HEK293 (cell line): ENCODE results near the gene ACER3.

Source experiments
- CTCF ChIP-seq: fragments of 450-650 bp; formaldehyde crosslinking; IDR thresholded peaks from 2 replicates; pipeline ENCODE4 v1.5.1; 2016; ENCODE audit warnings: missing biosample characterization, missing genetic modification characterization
- KLF16 ChIP-seq: fragments of 450-650 bp; formaldehyde crosslinking; IDR thresholded peaks from 2 replicates; pipeline ENCODE4 v1.5.1; 2017; ENCODE audit warnings: missing biosample characterization, missing genetic modification characterization
- SP7 ChIP-seq: fragments of 450-650 bp; formaldehyde crosslinking; IDR thresholded peaks from 2 replicates; pipeline ENCODE4 v1.5.1; 2016; ENCODE audit warnings: missing biosample characterization, missing genetic modification characterization
- ZNF311 ChIP-seq: fragments of 450-650 bp; formaldehyde crosslinking; IDR thresholded peaks from 2 replicates; pipeline ENCODE4 v1.5.1; 2017; ENCODE audit warnings: missing biosample characterization, missing genetic modification characterization, borderline replicate concordance
- ZNF48 ChIP-seq: fragments of 450-650 bp; formaldehyde crosslinking; IDR thresholded peaks from 2 replicates; pipeline ENCODE4 v1.5.1; 2016; ENCODE audit warnings: missing biosample characterization, missing genetic modification characterization
- ZNF629 ChIP-seq: fragments of 450-650 bp; formaldehyde crosslinking; IDR thresholded peaks from 2 replicates; pipeline ENCODE4 v1.5.1; 2017; ENCODE audit warnings: missing biosample characterization, missing genetic modification characterization
- ZNF639 ChIP-seq: fragments of 450-650 bp; formaldehyde crosslinking; IDR thresholded peaks from 2 replicates; pipeline ENCODE4 v1.5.1; 2016; ENCODE audit warnings: missing biosample characterization, missing genetic modification characterization
- ZNF776 ChIP-seq: fragments of 450-650 bp; formaldehyde crosslinking; IDR thresholded peaks from 2 replicates; pipeline ENCODE4 v1.5.0; 2017; ENCODE audit warnings: missing biosample characterization, missing genetic modification characterization, borderline replicate concordance
- ZXDB ChIP-seq: fragments of 450-650 bp; formaldehyde crosslinking; IDR thresholded peaks from 2 replicates; pipeline ENCODE4 v1.5.1; 2016; ENCODE audit warnings: missing biosample characterization, missing genetic modification characterization
- TF ChIP-seq, protein P1 (sequence below): fragments of 450-650 bp; formaldehyde crosslinking; IDR thresholded peaks from 2 replicates; pipeline ENCODE4 v1.5.1; 2016; ENCODE audit warnings: missing biosample characterization, missing genetic modification characterization
- TF ChIP-seq, protein P2 (sequence below): fragments of 450-650 bp; formaldehyde crosslinking; IDR thresholded peaks from 2 replicates; pipeline ENCODE4 v1.5.1; 2016; ENCODE audit warnings: missing biosample characterization, missing genetic modification characterization, low read depth
- TF ChIP-seq, protein P3 (sequence below): fragments of 450-650 bp; formaldehyde crosslinking; conservative IDR thresholded peaks from 2 replicates; pipeline ENCODE4 v1.5.1; 2016; ENCODE audit warnings: low read depth, missing biosample characterization, missing genetic modification characterization

- TF ChIP-seq CTCF (no peak), ZNF776 (tag by site-specific recombination) (no peak), ZNF639 (no peak), ZNF629 (no peak), ZNF48 (tag by site-specific recombination) (no peak), ZNF311 (tag by site-specific recombination) (no peak), ZXDB (tag by site-specific recombination) (no peak), SP7 (tag by site-specific recombination) (no peak), KLF16 (tag by site-specific recombination) (no peak)
- TF ChIP-seq, protein P1, sequence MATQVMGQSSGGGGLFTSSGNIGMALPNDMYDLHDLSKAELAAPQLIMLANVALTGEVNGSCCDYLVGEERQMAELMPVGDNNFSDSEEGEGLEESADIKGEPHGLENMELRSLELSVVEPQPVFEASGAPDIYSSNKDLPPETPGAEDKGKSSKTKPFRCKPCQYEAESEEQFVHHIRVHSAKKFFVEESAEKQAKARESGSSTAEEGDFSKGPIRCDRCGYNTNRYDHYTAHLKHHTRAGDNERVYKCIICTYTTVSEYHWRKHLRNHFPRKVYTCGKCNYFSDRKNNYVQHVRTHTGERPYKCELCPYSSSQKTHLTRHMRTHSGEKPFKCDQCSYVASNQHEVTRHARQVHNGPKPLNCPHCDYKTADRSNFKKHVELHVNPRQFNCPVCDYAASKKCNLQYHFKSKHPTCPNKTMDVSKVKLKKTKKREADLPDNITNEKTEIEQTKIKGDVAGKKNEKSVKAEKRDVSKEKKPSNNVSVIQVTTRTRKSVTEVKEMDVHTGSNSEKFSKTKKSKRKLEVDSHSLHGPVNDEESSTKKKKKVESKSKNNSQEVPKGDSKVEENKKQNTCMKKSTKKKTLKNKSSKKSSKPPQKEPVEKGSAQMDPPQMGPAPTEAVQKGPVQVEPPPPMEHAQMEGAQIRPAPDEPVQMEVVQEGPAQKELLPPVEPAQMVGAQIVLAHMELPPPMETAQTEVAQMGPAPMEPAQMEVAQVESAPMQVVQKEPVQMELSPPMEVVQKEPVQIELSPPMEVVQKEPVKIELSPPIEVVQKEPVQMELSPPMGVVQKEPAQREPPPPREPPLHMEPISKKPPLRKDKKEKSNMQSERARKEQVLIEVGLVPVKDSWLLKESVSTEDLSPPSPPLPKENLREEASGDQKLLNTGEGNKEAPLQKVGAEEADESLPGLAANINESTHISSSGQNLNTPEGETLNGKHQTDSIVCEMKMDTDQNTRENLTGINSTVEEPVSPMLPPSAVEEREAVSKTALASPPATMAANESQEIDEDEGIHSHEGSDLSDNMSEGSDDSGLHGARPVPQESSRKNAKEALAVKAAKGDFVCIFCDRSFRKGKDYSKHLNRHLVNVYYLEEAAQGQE, result no peak
- TF ChIP-seq, protein P2, sequence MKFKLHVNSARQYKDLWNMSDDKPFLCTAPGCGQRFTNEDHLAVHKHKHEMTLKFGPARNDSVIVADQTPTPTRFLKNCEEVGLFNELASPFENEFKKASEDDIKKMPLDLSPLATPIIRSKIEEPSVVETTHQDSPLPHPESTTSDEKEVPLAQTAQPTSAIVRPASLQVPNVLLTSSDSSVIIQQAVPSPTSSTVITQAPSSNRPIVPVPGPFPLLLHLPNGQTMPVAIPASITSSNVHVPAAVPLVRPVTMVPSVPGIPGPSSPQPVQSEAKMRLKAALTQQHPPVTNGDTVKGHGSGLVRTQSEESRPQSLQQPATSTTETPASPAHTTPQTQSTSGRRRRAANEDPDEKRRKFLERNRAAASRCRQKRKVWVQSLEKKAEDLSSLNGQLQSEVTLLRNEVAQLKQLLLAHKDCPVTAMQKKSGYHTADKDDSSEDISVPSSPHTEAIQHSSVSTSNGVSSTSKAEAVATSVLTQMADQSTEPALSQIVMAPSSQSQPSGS (tag by site-specific recombination), result no peak
- TF ChIP-seq, protein P3, sequence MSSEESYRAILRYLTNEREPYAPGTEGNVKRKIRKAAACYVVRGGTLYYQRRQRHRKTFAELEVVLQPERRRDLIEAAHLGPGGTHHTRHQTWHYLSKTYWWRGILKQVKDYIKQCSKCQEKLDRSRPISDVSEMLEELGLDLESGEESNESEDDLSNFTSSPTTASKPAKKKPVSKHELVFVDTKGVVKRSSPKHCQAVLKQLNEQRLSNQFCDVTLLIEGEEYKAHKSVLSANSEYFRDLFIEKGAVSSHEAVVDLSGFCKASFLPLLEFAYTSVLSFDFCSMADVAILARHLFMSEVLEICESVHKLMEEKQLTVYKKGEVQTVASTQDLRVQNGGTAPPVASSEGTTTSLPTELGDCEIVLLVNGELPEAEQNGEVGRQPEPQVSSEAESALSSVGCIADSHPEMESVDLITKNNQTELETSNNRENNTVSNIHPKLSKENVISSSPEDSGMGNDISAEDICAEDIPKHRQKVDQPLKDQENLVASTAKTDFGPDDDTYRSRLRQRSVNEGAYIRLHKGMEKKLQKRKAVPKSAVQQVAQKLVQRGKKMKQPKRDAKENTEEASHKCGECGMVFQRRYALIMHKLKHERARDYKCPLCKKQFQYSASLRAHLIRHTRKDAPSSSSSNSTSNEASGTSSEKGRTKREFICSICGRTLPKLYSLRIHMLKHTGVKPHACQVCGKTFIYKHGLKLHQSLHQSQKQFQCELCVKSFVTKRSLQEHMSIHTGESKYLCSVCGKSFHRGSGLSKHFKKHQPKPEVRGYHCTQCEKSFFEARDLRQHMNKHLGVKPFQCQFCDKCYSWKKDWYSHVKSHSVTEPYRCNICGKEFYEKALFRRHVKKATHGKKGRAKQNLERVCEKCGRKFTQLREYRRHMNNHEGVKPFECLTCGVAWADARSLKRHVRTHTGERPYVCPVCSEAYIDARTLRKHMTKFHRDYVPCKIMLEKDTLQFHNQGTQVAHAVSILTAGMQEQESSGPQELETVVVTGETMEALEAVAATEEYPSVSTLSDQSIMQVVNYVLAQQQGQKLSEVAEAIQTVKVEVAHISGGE, result no peak
Measured at GRCh38 chr11:76902121-76903014, 41.6 kb downstream of the ACER3 start.
